ENCODE measurements around the gene GPRC5C.
"Not testable (repeated sequence)": the region's sequence is repeated elsewhere in the genome, so short reads cannot be mapped to it uniquely, and the experiment has no call there.

Gene GPRC5C

DNA sequence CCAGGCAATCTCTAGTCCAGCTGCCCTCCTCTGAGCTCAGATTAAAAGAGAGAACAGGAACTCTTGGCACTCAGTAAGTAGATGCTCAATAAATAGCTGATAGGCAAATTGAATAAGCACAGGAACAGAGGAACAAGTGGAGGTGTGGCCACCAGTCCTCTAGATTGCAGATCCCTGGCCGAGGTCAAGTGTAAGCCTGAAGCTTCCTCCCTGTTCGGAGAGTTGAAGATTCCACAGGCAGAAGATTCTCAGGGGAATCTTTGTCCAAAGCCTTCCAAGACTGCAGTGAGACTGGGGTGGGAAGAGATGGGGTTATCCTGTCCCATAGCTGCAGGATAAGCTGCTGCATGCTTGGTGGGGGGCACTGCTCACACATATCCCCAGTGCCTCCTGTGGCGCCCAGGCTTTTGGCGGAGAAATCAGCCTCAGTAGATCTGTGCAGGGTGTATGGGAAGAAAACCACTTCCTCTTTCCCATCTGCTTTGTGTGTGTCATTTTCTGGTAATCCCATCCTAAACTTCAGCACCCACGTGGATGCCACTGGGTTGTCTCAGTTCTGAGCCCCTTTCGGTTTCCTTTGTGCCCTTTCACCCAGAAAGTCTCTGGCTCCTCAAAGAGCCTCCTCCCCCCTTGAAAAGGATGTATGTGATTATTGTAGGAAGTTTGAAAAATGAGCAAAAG is 46.7 kb downstream of the GPRC5C start:
- ATAC-seq: peak; percentile 73
- no peak overlapping the region for H3K4me3 Mint-ChIP-seq
- peaks cover 37% of the 10 kb centered on the region for H3K36me3 Mint-ChIP-seq
- H3K27ac Mint-ChIP-seq: peak overlapping the region; percentile 65
- peaks cover 8% of the 10 kb centered on the region for H3K9me3 Mint-ChIP-seq
- peaks cover 29% of the 10 kb centered on the region for H3K4me1 Mint-ChIP-seq
- H3K27me3 Mint-ChIP-seq: no peaks in the 10 kb centered on the region

- Mint-ChIP-seq H3K4me3 (no peak overlapping the region), H3K4me1 (peaks cover 24% of the 10 kb centered on the region), H3K36me3 (peaks cover 21% of the 10 kb centered on the region), H3K27me3 (no peaks in the 10 kb centered on the region), H3K27ac (peak overlapping the region; percentile 65), H3K9me3 (peaks cover 3% of the 10 kb centered on the region)
- no peak for ATAC-seq
These were observed 48.4 kb downstream of the GPRC5C start for GRCh38 chr17:74480290-74480689.

- H3K27ac Mint-ChIP-seq: no peak overlapping the region
- no peaks in the 10 kb centered on the region for H3K9me3 Mint-ChIP-seq
- peaks cover 24% of the 10 kb centered on the region for H3K4me1 Mint-ChIP-seq
- H3K27me3 Mint-ChIP-seq: no peaks in the 10 kb centered on the region
- ATAC-seq: no peak
- H3K4me3 Mint-ChIP-seq: no peak overlapping the region
- H3K36me3 Mint-ChIP-seq: peaks cover 8% of the 10 kb centered on the region
These were observed 49.7 kb downstream of the GPRC5C start for GRCh38 chr17:74481621-74482020.

- H3K9me3 Mint-ChIP-seq: peaks cover 3% of the 10 kb centered on the region
- no peak overlapping the region for H3K4me3 Mint-ChIP-seq
- no peak for ATAC-seq
- H3K4me1 Mint-ChIP-seq: peaks cover 12% of the 10 kb centered on the region
- H3K27ac Mint-ChIP-seq: no peak overlapping the region
- H3K36me3 Mint-ChIP-seq: peaks cover 13% of the 10 kb centered on the region
- no peaks in the 10 kb centered on the region for H3K27me3 Mint-ChIP-seq
These were observed 52.2 kb downstream of the GPRC5C start for GRCh38 chr17:74484066-74484465.

DNA sequence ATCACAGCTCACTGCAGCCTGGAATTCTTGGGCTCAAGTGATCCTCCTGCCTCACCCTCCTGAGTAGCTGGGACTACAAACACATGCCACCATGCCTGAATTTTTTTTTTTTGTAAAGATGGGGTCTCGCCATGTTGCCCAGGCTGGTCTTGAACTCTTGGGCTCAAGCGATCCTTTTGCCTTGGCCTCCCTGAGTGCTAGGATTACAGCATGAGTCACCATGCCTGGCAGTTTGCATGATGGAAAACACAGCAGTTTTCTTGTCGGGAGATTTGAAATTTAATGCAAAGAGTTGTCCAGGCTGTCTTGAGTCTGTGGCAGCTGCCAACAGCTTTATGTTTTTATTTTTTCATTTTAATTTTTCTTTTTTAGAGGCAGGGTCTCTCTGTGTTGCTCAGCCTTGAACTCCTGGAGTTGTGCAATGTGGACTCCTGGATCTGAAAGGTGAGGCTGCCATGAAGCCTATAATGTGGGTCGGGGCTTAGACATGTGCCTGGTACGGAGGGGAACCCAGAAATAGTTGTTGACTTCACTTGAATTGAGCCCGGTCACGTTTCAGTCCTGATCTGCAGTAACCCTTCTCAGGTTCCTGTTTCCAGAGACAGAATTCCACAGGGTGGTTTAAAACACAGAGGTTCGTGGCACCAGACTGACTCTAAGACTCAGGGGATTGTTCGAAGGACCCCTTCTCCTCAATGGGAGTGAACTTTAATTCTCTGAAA is 53.3 kb downstream of the GPRC5C start:
- peaks cover 17% of the 10 kb centered on the region for H3K36me3 Mint-ChIP-seq
- no peaks in the 10 kb centered on the region for H3K27me3 Mint-ChIP-seq
- ATAC-seq: no peak
- no peak overlapping the region for H3K4me3 Mint-ChIP-seq
- peaks cover under 1% of the 10 kb centered on the region for H3K4me1 Mint-ChIP-seq
- H3K9me3 Mint-ChIP-seq: peaks cover 7% of the 10 kb centered on the region
- no peak overlapping the region for H3K27ac Mint-ChIP-seq

DNA sequence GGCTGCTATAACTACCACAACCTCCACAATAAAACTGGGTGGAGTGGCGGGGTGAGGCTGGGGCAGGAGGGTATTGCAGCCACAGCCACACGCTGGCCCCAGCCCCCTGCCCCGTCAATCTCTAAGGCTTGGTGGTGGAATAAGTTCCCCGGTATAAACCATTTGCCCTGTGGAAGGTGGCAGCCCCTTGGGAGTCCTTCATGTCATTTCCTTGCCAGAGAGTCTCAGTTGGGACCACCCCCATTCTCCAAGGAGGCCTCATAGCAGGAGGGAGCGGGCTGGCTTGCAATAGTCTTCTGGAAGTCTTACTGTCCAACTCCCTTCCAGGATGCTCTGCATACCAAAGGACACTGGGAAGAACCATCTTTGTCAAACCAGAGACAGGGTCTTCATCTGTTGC is 54.0 kb downstream of the GPRC5C start:
- Mint-ChIP-seq H3K27ac (no peak overlapping the region), H3K4me3 (no peak overlapping the region), H3K9me3 (peaks cover 7% of the 10 kb centered on the region), H3K27me3 (no peaks in the 10 kb centered on the region), H3K36me3 (peaks cover 16% of the 10 kb centered on the region), H3K4me1 (no peaks in the 10 kb centered on the region)
- ATAC-seq: no peak

DNA sequence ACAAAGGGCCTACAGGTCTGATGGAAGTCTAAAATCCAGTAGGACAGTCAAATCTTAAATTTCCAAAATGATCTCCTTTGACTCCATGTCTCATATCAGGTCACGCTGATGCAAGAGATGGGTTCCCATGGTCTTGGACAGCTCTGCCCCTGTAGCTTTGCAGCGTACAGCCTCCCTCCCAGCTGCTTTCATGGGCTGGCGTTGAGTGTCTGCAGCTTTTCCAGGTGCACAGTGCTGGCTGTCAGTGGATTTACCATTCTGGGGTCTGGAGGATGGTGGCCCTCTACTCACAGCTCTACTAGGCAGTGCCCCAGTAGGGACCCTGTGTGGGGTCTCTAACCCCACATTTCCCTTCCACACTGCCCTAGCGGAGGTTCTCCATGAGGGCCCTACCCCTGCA is 56.4 kb downstream of the GPRC5C start:
- not testable (repeated sequence) for ATAC-seq, H3K9me3 Mint-ChIP-seq, H3K36me3 Mint-ChIP-seq, H3K4me1 Mint-ChIP-seq, H3K27me3 Mint-ChIP-seq, H3K4me3 Mint-ChIP-seq, H3K27ac Mint-ChIP-seq

- Mint-ChIP-seq H3K36me3 (peaks cover 10% of the 10 kb centered on the region), H3K27ac (no peak overlapping the region), H3K9me3 (peaks cover 7% of the 10 kb centered on the region), H3K4me1 (no peaks in the 10 kb centered on the region), H3K27me3 (no peaks in the 10 kb centered on the region), H3K4me3 (no peak overlapping the region)
- no peak for ATAC-seq
These were observed 58.8 kb downstream of the GPRC5C start for GRCh38 chr17:74490716-74491115.

DNA sequence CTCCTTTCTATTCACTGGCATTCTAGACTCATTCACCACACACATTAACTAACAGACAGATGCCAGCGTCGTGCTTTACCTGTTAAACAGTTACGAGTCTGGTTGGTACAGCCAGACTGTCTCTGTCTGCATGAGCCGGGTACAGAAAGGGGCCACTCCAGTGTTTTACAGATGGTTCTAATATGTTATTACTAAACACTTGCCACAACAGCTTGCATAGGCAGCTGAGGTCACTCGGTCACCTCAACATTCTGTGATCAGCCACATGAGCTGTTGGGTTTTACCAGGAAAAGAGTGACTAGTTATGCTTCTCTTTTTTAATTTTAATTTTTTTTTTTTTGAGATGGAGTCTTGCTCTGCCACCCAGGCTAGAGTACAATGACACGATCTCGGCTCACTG is 59.7 kb downstream of the GPRC5C start:
- Mint-ChIP-seq H3K4me1 (no peaks in the 10 kb centered on the region), H3K27me3 (no peaks in the 10 kb centered on the region), H3K9me3 (peaks cover 7% of the 10 kb centered on the region), H3K36me3 (peaks cover 10% of the 10 kb centered on the region), H3K4me3 (no peak overlapping the region), H3K27ac (no peak overlapping the region)
- no peak for ATAC-seq

DNA sequence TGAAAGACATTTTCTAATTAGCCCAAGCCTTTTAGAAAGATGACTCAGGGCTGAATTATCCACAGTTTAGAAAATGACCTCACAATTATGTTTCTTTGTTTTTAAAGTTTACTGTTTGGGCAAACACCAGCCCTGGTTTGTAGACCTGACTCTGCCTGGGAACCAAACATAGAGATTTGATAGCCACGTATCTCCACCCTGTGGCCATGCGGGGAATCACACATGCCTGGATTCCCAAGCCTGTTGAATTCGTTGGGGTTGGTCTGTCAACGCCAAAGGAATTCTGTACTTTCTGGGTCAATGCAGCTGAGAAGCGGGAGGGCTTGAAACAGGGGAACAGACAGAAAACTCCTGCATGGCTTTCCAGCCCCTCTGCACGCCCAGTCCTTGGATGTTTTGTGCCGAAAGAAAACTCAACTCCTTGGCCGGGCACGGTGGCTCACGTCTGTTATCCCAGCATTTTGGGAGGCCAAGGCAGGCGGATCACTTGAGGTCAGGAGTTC is 61.5 kb downstream of the GPRC5C start:
- no peak overlapping the region for H3K27ac Mint-ChIP-seq
- H3K27me3 Mint-ChIP-seq: no peaks in the 10 kb centered on the region
- no peak overlapping the region for H3K4me3 Mint-ChIP-seq
- H3K9me3 Mint-ChIP-seq: peaks cover 4% of the 10 kb centered on the region
- no peaks in the 10 kb centered on the region for H3K4me1 Mint-ChIP-seq
- ATAC-seq: peak; percentile 70
- H3K36me3 Mint-ChIP-seq: peaks cover 10% of the 10 kb centered on the region
